Smooth muscle cell (in vitro differentiated cells): ENCODE measurements around the gene SUMO1. TPM values are rescaled to one million over a fixed set of nuclear protein-coding genes. Genes with fewer than 3 reads are reported as not detected.

ENCODE experiments used
- DNase-seq: peaks from one replicate; lab custom pipeline; 2025; ENCODE audit not compliant: unreplicated experiment; lab: John Stamatoyannopoulos, UW
- H2AFZ ChIP-seq: fragments of 200-600 bp; sonication (generic); 2 replicates; pipeline ENCODE4 v1.6.0; 2016; ENCODE audit warnings: antibody characterized with exemption, low read depth, mild to moderate bottlenecking
- H3F3A ChIP-seq: fragments of 200-600 bp; sonication (generic); 2 replicates; pipeline ENCODE4 v1.6.0; 2017; ENCODE audit warnings: antibody characterized with exemption, low read depth
- H3K27ac ChIP-seq: fragments of 200-600 bp; sonication (generic); 2 replicates; pipeline ENCODE4 v1.5.1; 2016; ENCODE audit warnings: low read depth, mild to moderate bottlenecking
- H3K27me3 ChIP-seq: fragments of 200-600 bp; sonication (generic); 2 replicates; pipeline ENCODE4 v1.6.1; 2016; ENCODE audit warnings: low read depth, mild to moderate bottlenecking
- H3K36me3 ChIP-seq: fragments of 200-600 bp; sonication (generic); 2 replicates; pipeline ENCODE4 v1.5.1; 2016; ENCODE audit warnings: low read depth
- H3K4me1 ChIP-seq: fragments of 200-600 bp; sonication (generic); 2 replicates; pipeline ENCODE4 v1.5.1; 2016; ENCODE audit warnings: low read depth
- H3K4me2 ChIP-seq: fragments of 200-600 bp; sonication (generic); 2 replicates; pipeline ENCODE4 v1.6.0; 2016; ENCODE audit warnings: mild to moderate bottlenecking
- H3K4me3 ChIP-seq: fragments of 200-600 bp; sonication (generic); 2 replicates; pipeline ENCODE4 v1.5.1; 2016; ENCODE audit warnings: mild to moderate bottlenecking
- H3K79me2 ChIP-seq: fragments of 200-600 bp; sonication (generic); 2 replicates; pipeline ENCODE4 v1.6.0; 2016; ENCODE audit warnings: low read depth, mild to moderate bottlenecking
- H3K9ac ChIP-seq: fragments of 200-600 bp; sonication (generic); 2 replicates; pipeline ENCODE4 v1.6.0; 2016; ENCODE audit warnings: low read depth
- H3K9me3 ChIP-seq: fragments of 200-600 bp; sonication (generic); replicated peaks from 2 replicates; pipeline ENCODE4 v1.5.1; 2016; ENCODE audit warnings: low read depth
- H4K20me1 ChIP-seq: fragments of 200-600 bp; sonication (generic); 2 replicates; pipeline ENCODE4 v1.6.0; 2016; ENCODE audit warnings: low read depth
- CTCF ChIP-seq: fragments of 200-600 bp; sonication (generic); IDR thresholded peaks from 2 replicates; pipeline ENCODE4 v1.5.1; 2017; ENCODE audit warnings: borderline replicate concordance, mild to moderate bottlenecking, antibody characterized with exemption; ENCODE audit not compliant: insufficient read depth, poor library complexity, severe bottlenecking
- WGBS: methylation state at CpG from one replicate; pipeline ENCODE4 v1.1.7; 2016; ENCODE audit warnings: low lambda C conversion rate; 5-methylcytosine and 5-hydroxymethylcytosine counted together
- polyA plus RNA-seq: library from polyadenylated mRNA; unstranded; fragments of >200 nt; fragmentation: Nextera tagmentation; extraction: Ambion mirVana; gene quantifications from 2 replicates; pipeline ENCODE4 v1.2.1, GENCODE V29; 2016
- total RNA-seq: library from RNA; depleted of rRNA; stranded (reverse); fragments of >200 nt; gene quantifications from 2 replicates; pipeline ENCODE4 v1.2.3, GENCODE V29; 2014

Gene SUMO1
- total and polyA plus RNA-seq, 2 experiments from 2014 or later = 130 to 159 TPM

GRCh38 chr2:202172439-202173211 is 65.8 kb downstream of the SUMO1 start:
- Histone ChIP-seq H3K4me3 (no peak overlapping the region), H2AFZ (no peak overlapping the region), H3K36me3 (no peaks in the 10 kb centered on the region), H3F3A (no peaks in the 10 kb centered on the region), H3K4me2 (no peak overlapping the region), H3K27me3 (no peaks in the 10 kb centered on the region), H4K20me1 (no peaks in the 10 kb centered on the region), H3K79me2 (no peaks in the 10 kb centered on the region), H3K27ac (no peak overlapping the region), H3K4me1 (peaks cover 6% of the 10 kb centered on the region), H3K9me3 (no peaks in the 10 kb centered on the region), H3K9ac (no peak overlapping the region)
- 67% methylated on average over 6 of the region's 6 CpGs for WGBS
- DNase-seq = no peak
- TF ChIP-seq CTCF = no peak

- H3K4me3 ChIP-seq = peak overlapping the region; percentile 41
- peak overlapping the region; percentile 20 for H3K9ac ChIP-seq
- H3K36me3 ChIP-seq = no peaks in the 10 kb centered on the region
- H4K20me1 ChIP-seq = no peaks in the 10 kb centered on the region
- H3K4me2 ChIP-seq = peak overlapping the region; percentile 89
- no peaks in the 10 kb centered on the region for H3K79me2 ChIP-seq
- no peaks in the 10 kb centered on the region for H3F3A ChIP-seq
- no peak overlapping the region for H3K27ac ChIP-seq
- no peak for TF ChIP-seq CTCF
- DNase-seq = no peak
- no peaks in the 10 kb centered on the region for H3K27me3 ChIP-seq
- no peaks in the 10 kb centered on the region for H3K9me3 ChIP-seq
- WGBS = 24% methylated on average over 24 of the region's 32 CpGs
- peaks cover 6% of the 10 kb centered on the region for H3K4me1 ChIP-seq
- peak overlapping the region; percentile 97 for H2AFZ ChIP-seq
Observed at GRCh38 chr2:202171241-202171825, 67.1 kb downstream of the SUMO1 start.

GRCh38 chr2:202169832-202170424 is 68.5 kb downstream of the SUMO1 start:
- Histone ChIP-seq H3K9ac (no peak overlapping the region), H3K4me3 (no peak overlapping the region), H3K27me3 (no peaks in the 10 kb centered on the region), H2AFZ (no peak overlapping the region), H3K36me3 (no peaks in the 10 kb centered on the region), H3K79me2 (no peaks in the 10 kb centered on the region), H4K20me1 (no peaks in the 10 kb centered on the region), H3K4me2 (no peak overlapping the region), H3K27ac (no peak overlapping the region), H3F3A (peaks cover 4% of the 10 kb centered on the region), H3K9me3 (no peaks in the 10 kb centered on the region), H3K4me1 (peaks cover 6% of the 10 kb centered on the region)
- TF ChIP-seq CTCF = no peak
- 87% methylated on average over 8 of the region's 8 CpGs for WGBS
- DNase-seq = no peak
